GM12892 (cell line): ENCODE results near the gene RUBCN.
"Not testable (repeated sequence)": the region's sequence is repeated elsewhere in the genome, so short reads cannot be mapped to it uniquely, and the experiment has no call there.

ENCODE experiments used
- DNase-seq: peaks from one replicate; pipeline ENCODE4 v3.0.0; 2011; ENCODE audit not compliant: insufficient read length
- FAIRE-seq: peaks from 2 replicates; lab custom pipeline; 2011; peaks lifted over from hg19 to GRCh38; lab: Jason Lieb, UNC
- POLR2A ChIP-seq: IDR thresholded peaks from 2 replicates; pipeline ENCODE4 v1.6.1; 2011; ENCODE audit warnings: low read depth, low read length, control low read depth
- POLR2AphosphoS5 ChIP-seq: IDR thresholded peaks from 2 replicates; pipeline ENCODE4 v1.6.1; 2011; ENCODE audit warnings: low read depth, low read length, control low read depth

The RUBCN gene

DNA sequence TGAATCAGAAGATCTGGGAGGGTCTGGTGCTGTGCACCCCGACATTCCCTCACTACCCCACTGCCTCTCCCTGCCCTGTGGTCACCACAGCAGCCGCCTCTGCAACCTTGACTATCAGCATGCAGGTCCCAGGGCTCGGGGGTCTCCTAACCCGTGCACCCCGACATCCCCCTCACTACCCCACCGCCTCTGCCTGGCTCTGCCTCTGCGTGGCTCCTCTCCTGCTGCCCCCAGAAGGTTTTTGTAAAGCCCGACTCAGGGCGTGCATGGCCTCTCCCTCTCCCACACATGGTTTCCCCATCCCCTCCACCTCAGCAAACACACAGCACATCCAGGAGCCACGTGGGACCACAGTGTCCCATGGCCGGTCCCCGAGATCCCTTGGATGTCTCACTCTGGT, 79.7 kb downstream of the RUBCN start:
- not testable (repeated sequence) for DNase-seq, FAIRE-seq

DNA sequence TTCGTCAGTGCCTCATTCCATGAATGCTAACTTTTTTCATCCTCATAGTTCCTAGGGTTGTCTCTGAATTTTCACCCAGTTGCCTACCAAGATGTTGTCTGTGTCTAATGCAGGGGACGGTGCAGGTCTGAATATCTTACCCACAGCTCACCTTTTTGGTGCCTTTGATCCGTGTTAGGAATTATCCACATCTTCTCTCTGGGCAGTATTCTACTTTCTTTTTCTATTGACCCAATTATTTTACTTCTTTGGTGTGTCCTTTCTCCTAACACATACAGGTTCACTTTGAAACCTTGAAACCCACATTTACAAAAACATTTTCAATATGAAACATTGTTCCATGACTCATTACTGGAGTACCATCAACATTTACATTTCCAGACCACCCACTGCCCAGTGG, 80.6 kb downstream of the RUBCN start:
- not testable (repeated sequence) for DNase-seq, FAIRE-seq

DNA sequence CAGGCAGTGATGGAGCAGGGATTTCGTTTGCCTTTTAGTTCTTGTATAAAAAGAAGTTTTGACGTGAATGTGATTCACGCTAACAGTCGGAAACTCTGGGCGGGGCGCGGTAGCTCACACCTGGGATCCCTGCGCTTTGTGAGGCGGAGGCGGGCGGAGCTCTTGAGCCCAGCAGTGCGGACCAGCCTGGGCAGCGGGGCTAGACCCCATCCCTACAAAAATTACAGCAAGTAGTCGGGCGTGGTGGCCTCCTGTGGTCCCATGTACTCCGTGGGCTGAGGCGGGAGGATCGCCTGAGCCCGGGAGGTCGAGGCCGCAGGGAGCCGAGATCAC, 81.7 kb downstream of the RUBCN start:
- not testable (repeated sequence) for DNase-seq, FAIRE-seq

DNA sequence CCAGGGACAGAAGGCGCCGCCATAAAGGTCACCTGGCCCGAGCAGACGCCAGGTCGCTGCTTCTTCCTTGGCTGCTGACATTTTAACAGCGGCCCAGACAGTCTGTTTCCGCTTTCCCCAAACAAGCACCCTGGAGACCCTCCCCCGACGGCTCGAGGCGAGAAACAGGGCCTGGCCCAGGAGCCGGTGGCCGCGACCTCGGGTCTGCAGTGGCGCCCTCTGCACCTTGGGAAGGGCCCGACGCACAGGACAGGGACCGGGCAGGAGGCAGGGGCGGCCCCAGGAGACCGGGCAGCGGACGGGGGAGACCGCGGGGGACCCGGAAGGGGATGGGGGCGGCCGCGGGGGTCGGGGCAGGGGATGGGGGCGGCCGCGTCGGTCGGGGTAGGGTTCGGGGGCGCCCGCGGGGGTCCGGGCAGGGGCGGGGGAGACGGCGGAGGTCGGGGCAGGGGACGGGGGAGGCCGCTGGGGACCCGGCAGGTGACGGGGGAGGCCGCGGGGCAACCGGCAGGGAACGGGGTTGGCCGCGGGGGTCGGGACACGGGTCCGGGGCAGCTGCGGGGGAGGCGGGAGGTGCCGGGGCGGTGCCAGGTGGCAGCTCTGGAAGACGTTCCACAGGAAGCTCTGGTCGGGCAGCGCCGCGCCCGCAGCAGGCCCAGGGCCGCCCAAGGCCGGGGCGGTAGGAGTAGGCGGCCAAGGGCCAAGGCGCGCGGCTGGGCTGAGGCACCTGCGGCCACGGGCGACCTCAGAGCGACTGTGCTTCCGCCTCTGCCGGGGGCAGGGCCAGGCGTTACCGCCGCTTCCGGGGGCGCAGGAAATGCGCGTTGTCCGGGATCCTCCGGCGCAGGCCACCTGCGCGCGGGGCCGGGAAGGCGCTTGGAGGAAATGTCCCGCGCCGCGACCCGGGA, 82.4 kb downstream of the RUBCN start:
- not testable (repeated sequence) for FAIRE-seq, DNase-seq

DNA sequence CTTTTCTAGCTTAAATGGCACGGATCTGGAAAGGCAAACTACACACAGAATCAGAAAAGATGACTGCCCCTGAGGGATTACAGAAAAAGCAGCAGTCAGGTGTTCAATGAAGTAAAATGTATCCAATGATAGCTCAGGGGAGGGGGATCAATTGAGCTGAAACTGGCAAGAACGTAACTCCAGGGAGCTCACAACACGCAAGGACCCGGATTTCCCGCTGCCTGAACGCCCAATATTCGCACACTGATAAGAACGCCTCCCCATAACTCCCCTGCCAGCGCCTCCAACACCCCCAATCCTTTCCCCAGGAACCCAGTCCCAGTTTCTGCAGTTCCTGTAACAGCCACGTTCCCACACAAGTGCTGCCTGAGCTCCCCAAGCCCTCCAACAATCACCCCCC, 83.8 kb downstream of the RUBCN start:
- FAIRE-seq, DNase-seq: not testable (repeated sequence)

DNA sequence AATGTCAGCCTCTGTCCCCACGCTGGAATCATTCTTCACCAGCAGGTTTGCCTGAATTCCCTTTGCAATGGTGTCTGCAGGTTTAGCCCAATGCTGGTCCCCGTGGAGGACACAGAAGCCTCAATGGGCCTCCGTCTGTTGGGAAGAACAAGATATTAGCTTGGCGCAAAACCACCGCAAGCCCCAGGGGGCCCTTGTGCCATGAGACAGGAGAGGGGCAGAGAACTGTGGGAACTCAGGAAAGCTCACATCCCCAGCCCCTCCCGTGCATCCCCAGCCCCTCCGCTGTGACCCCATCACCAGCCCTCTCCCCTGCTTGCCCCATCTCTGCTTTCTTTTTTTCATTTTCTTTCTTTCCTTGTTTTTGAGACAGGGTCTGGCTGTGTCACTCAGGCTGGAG, 89.1 kb downstream of the RUBCN start:
- not testable (repeated sequence) for DNase-seq, FAIRE-seq

DNA sequence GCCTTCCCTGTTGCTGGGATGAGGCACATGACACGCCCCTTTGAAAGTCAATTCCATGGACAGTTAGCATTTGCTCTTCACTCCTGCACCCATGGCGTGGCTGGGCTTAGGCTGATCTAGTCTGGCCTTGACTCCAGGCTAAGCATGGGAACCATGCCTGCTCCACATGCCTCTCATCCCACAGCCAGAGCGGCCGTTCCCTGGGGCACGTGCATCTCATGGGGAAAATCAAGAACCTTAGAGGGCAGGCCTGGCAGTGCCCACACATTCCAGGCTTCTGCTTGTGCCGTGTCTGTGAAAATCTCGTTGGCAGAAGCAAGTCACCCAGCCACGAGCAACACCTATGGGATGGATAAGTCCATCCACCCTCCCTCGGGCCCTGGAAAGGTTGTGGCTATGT, 89.5 kb downstream of the RUBCN start:
- not testable (repeated sequence) for DNase-seq, FAIRE-seq

DNA sequence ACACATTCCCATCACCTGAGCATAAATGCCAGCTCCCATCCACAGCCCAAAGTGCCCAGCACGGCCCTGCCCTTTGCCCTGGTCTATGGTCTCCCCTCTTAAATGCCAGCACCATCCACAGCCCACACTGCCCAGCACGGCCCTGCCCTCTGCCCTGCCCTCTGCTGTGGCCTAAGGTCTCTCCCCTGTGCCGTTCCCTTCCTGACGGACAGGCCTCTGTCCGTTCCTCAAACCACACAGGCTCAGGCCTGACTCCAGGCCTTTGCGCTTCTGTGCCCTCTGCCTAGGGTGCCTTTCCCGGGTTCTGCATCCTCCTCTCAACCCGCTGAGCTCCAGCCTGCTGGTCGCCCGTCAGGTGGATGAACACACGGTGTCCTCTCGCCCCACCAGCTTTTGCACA, 90.4 kb downstream of the RUBCN start:
- not testable (repeated sequence) for DNase-seq, FAIRE-seq

DNA sequence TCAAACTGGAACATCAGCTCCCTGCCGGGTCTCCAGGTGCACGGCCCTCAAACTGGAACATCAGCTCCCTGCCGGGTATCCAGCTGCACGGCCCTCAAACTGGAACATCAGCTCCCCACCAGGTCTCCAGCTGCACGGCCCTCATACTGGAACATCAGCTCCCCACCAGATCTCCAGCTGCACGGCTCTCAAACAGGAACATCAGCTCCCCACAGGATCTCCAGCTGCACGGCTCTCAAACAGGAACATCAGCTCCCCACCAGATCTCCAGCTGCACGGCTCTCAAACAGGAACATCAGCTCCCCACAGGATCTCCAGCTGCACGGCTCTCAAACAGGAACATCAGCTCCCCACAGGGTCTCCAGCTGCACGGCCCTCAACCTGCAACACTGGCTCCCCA, 99.1 kb downstream of the RUBCN start:
- not testable (repeated sequence) for DNase-seq, FAIRE-seq

DNA sequence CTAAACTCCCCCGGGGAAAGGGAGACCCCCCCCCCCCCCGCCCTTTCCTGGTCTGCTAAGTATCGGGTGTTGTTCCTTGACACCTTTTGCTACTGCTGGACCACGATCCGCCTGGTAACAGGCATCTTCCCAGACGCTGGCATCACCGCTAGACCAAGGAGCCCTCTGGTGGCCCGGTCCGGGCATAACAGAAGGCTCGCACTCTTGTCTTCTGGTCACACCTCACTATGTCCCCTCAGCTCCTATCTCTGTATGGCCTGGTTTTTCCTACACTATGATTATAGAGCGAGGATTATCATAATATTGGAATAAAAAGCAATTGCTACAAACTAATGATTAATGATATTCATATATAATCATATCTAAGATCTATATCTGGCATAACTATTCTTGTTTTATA, 104.7 kb downstream of the RUBCN start:
- FAIRE-seq, DNase-seq: not testable (repeated sequence)

DNA sequence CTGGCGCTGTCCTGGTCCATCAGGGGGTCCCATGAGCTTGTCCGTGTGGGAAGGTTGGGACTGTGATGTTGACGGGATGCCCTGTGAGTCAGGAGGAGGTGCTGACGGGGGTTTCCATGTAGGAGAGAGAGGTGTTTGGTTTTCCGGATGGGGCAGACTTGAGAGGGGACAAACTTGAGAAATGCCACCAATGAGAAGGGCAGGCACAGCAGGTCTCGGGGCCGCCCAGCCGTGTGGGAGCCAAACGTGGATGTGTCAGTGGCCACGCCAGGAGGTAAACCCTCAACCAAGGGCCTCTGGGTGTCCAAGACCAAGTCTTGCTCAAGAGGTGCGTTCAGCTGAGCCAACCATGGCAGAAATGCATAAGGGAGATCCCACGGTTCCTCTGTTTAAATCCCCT, 105.9 kb downstream of the RUBCN start:
- DNase-seq, FAIRE-seq: not testable (repeated sequence)

DNA sequence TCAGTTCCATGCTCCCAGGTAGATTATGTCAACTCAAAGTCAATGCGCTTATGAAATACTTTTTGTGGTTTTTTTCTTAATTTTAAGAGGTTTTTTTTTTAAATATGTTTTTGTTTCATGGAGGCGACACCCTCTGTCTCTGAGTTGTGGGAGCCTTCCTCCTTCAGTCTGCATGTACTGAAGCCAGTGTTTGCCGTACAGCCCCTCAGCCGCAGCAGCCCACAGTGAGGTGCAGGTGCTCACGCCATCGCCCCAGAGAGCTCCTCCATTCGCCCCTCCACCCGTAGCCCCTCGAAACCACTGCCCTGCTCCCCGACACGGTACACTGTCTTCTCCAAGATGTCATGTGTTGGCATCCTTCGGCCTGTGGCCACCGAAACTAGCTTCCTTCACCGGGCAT, 107.4 kb downstream of the RUBCN start:
- FAIRE-seq, DNase-seq: not testable (repeated sequence)

DNA sequence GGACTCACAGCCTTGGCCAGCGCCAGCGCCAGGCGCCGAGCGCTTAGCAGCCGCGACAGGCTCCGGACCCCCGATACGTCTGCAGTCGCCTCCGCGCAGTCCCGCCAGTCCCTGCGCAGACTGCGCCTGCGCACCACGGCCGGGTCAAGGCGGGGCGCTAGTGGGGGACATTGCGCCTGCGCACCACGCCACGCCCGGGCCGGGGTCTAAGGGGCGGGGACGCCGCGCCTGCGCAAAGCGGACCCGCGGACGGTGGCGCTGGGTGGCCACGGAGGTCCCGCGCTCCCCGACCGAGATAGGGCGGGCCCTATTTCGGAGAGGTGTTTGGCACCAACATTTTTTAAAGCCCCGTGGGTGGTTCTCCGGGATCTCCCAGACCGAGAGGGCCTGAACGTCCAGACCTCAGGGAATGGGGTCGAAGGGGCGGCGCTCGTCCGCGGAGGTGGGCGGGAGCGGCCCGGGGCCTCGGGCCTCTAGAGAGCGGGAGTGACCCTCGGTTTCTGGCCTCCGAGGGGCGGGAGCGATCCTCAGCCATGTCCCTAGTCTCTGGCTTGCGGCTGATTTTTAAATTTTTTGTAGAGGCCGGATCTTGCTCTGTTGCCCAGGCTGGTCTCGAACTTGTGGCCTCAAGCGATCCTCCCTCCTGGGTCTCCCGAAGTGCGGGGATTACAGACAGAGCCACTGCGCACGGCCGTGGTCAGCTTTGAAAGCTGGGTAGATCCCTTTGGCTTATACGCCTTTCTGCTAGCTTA, 108.8 kb downstream of the RUBCN start:
- FAIRE-seq, result not testable (repeated sequence)
- 0 out of 2 replicates have a peak, but pooled peaks have one; percentile 39 for TF ChIP-seq POLR2AphosphoS5
- peak; percentile 61; the same call in 1 of the 2 replicates for TF ChIP-seq POLR2A

DNA sequence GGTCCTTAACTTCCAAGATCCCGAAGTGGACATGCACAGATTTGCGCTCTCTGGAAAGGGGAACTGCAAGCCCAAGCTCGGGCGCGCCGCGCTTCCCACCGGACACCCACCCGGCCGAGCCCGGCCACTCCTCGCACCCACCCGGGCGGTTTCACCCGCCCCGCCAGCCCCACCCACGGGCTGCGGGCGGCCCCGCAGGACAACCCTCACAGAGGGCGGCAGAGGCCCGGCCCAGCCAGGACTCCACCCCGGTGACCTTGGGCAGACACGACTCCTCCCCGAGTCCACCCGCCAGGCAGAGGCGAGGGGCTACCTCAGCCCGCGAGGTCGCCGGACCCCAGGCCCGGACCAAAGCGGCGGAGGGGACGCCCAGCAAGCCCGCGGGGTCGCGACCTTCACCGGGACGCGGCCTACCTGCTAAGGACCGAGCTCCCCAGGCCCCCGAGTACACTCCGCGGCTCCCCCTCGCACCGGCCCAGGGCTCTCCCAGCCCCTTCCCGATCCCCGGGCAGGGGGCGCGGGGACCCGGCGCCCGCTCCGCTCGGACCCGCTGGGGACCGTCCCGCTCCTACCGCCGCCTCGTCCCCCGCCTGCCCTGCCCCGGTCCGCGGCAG, 109.4 kb downstream of the RUBCN start:
- FAIRE-seq, DNase-seq: not testable (repeated sequence)

More for the DNA sequence above, 108.8 kb downstream of the RUBCN start:
- peak; percentile 72 for DNase-seq

DNA sequence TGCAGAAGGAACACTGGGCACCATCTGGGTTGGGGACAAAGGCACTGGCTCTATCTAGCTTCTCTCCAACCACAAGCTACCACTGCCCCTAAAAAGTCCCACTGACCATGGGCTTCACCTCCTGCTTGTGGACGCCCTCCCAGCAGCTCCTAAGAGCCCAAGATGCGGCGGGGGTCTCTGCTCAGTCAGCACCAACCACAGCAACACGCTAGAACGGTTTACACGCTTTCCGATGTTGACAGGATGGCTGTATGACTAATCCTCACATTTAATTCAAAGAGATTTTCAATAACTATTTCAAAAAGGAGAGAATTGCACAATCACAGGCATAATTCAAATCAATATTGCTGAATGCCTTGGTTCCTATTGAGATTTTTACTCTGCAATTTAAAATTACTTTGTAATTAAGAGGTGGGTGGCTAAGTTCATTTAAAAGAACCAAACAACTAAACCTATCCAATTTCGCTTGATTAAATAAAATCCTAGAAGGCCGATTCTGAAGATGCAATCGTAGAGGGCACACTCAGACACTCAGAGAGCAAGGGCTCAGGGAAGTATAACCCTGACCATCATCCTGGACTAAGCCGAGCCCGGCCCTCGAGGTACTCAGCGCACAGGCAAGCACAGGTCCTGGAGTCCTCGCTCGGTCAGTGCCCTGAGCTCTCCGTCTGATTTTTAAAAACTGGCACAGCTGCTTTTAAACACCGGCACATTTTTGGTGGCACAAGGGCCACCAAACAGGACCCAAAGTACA, 110.1 kb downstream of the RUBCN start:
- DNase-seq, FAIRE-seq: not testable (repeated sequence)

DNA sequence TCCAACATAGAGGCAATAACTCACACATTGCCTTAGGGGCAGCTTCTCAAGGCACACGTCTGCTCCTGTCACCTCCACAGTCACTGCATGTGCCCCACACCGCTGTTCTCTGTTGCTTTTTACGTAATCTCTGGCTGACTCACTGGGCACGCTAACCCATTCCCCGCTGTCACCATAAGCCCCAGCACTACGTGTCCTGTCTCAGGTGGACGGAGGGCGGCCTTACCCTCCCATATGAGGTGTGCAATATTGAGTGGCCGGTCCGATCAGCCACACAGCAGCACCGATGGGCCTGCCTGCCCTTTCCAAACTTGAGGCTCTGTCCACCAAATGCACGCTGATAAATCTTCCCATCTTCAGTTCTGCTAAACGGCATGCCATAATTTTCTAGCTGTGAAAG, 115.2 kb downstream of the RUBCN start:
- not testable (repeated sequence) for DNase-seq, FAIRE-seq
